GM18519 (cell line): ENCODE measurements around the gene ZBTB32.
"Not testable (repeated sequence)": the region's sequence is repeated elsewhere in the genome, so short reads cannot be mapped to it uniquely, and the experiment has no call there.

ENCODE experiments used
- ATAC-seq: cut with Tn5 transposase; IDR thresholded peaks from one replicate; pipeline ENCODE4 v1.9.1; 2021; ENCODE audit warnings: mild to moderate bottlenecking, moderate library complexity; ENCODE audit not compliant: unreplicated experiment, low FRiP score

Gene ZBTB32

GRCh38 chr19:35718345-35719041 is 14.1 kb downstream of the ZBTB32 start:
- no peak for ATAC-seq

GRCh38 chr19:35719402-35720162 is 15.2 kb downstream of the ZBTB32 start:
- no peak for ATAC-seq

GRCh38 chr19:35720163-35720524 is 15.8 kb downstream of the ZBTB32 start:
- no peak for ATAC-seq

- no peak for ATAC-seq
Measured at GRCh38 chr19:35720648-35721047, 16.3 kb downstream of the ZBTB32 start.

GRCh38 chr19:35721374-35721773 is 17.0 kb downstream of the ZBTB32 start:
- ATAC-seq = no peak

GRCh38 chr19:35722461-35722860 is 18.1 kb downstream of the ZBTB32 start:
- ATAC-seq = no peak

- no peak for ATAC-seq
Measured at GRCh38 chr19:35722897-35723296, 18.5 kb downstream of the ZBTB32 start.

- ATAC-seq = no peak
Measured at GRCh38 chr19:35723671-35724070, 19.3 kb downstream of the ZBTB32 start.

GRCh38 chr19:35724132-35724531 is 19.8 kb downstream of the ZBTB32 start:
- ATAC-seq = not testable (repeated sequence)

- no peak for ATAC-seq
Measured at GRCh38 chr19:35724560-35724959, 20.2 kb downstream of the ZBTB32 start.

GRCh38 chr19:35725216-35725861 is 21.0 kb downstream of the ZBTB32 start:
- no peak for ATAC-seq

- ATAC-seq = no peak
Measured at GRCh38 chr19:35727053-35727955, 22.9 kb downstream of the ZBTB32 start.

- ATAC-seq = no peak
Measured at GRCh38 chr19:35727956-35728706, 23.8 kb downstream of the ZBTB32 start.

GRCh38 chr19:35729021-35729420 is 24.7 kb downstream of the ZBTB32 start:
- ATAC-seq = no peak

GRCh38 chr19:35729763-35730162 is 25.4 kb downstream of the ZBTB32 start:
- ATAC-seq = no peak

GRCh38 chr19:35730326-35730725 is 26.0 kb downstream of the ZBTB32 start:
- ATAC-seq = no peak

- no peak for ATAC-seq
Measured at GRCh38 chr19:35731353-35731752, 27.0 kb downstream of the ZBTB32 start.

GRCh38 chr19:35731779-35732405 is 27.5 kb downstream of the ZBTB32 start:
- ATAC-seq = no peak

GRCh38 chr19:35732540-35733179 is 28.3 kb downstream of the ZBTB32 start:
- ATAC-seq = no peak
